ENCODE data around the gene SPATA13.

Gene SPATA13

GRCh38 chr13:24150572-24150971, 9.9 kb upstream of the SPATA13 start:
- TF ChIP-seq POU6F1 (CRISPR knock-in tag; IDR thresholded peaks at IDR 0.05; ENCODE audit: borderline replicate concordance, low read depth) (no peak), GLIS3 (CRISPR knock-in tag; IDR thresholded peaks at IDR 0.05) (no peak), ZNF8 (CRISPR knock-in tag; IDR thresholded peaks at IDR 0.05) (no peak), TCF4 (CRISPR knock-in tag; IDR thresholded peaks at IDR 0.05; ENCODE audit: borderline replicate concordance) (no peak), CSRNP3 (CRISPR knock-in tag; IDR thresholded peaks at IDR 0.05) (no peak), PATZ1 (CRISPR knock-in tag; IDR thresholded peaks at IDR 0.05; ENCODE audit: borderline replicate concordance) (no peak), BACH2 (CRISPR knock-in tag; IDR thresholded peaks at IDR 0.05; ENCODE audit: borderline replicate concordance) (no peak), ISL1 (CRISPR knock-in tag; IDR thresholded peaks at IDR 0.05) (no peak), SNAI2 (CRISPR knock-in tag; IDR thresholded peaks at IDR 0.05) (no peak), ARNTL (CRISPR knock-in tag; IDR thresholded peaks at IDR 0.05; ENCODE audit: borderline replicate concordance, low read depth) (no peak), PPARA (CRISPR knock-in tag; IDR thresholded peaks at IDR 0.05; ENCODE audit: borderline replicate concordance) (no peak)
- ATAC-seq, result no peak

GRCh38 chr13:24151864-24152263, 8.7 kb upstream of the SPATA13 start:
- TF ChIP-seq ZNF8 (CRISPR knock-in tag; IDR thresholded peaks at IDR 0.05) (no peak), ARNTL (CRISPR knock-in tag; IDR thresholded peaks at IDR 0.05; ENCODE audit: borderline replicate concordance, low read depth) (no peak), SNAI2 (CRISPR knock-in tag; IDR thresholded peaks at IDR 0.05) (no peak), TOX (CRISPR knock-in tag; IDR thresholded peaks at IDR 0.05; ENCODE audit: borderline replicate concordance) (no peak)
- no peak for ATAC-seq

GRCh38 chr13:24152292-24153214, 8.0 kb upstream of the SPATA13 start:
- no peak for TF ChIP-seq PPARA (CRISPR knock-in tag; IDR thresholded peaks at IDR 0.05; ENCODE audit: borderline replicate concordance)
- ATAC-seq, result no peak

- no peak for ATAC-seq
- no peak for TF ChIP-seq BACH2 (CRISPR knock-in tag; IDR thresholded peaks at IDR 0.05; ENCODE audit: borderline replicate concordance)
- TF ChIP-seq ZFP30 (CRISPR knock-in tag; IDR thresholded peaks at IDR 0.05), result no peak
- no peak for TF ChIP-seq TSHZ2 (CRISPR knock-in tag; IDR thresholded peaks at IDR 0.05)
- no peak for TF ChIP-seq ZC3H10 (CRISPR knock-in tag; IDR thresholded peaks at IDR 0.05)
- TF ChIP-seq PPARA (CRISPR knock-in tag; IDR thresholded peaks at IDR 0.05; ENCODE audit: borderline replicate concordance), result no peak
- no peak for TF ChIP-seq POU6F1 (CRISPR knock-in tag; IDR thresholded peaks at IDR 0.05; ENCODE audit: borderline replicate concordance, low read depth)
- no peak for TF ChIP-seq RARB (CRISPR knock-in tag; IDR thresholded peaks at IDR 0.05)
- no peak for TF ChIP-seq ZNF565 (CRISPR knock-in tag; conservative IDR thresholded peaks at IDR 0.05; ENCODE audit: low read depth)
- TF ChIP-seq SNAI2 (CRISPR knock-in tag; IDR thresholded peaks at IDR 0.05), result no peak
- TF ChIP-seq ZFP3 (CRISPR knock-in tag; IDR thresholded peaks at IDR 0.05), result no peak
- no peak for TF ChIP-seq CSRNP3 (CRISPR knock-in tag; IDR thresholded peaks at IDR 0.05)
- TF ChIP-seq ISL1 (CRISPR knock-in tag; IDR thresholded peaks at IDR 0.05), result no peak
- no peak for TF ChIP-seq GLIS3 (CRISPR knock-in tag; IDR thresholded peaks at IDR 0.05)
- TF ChIP-seq CSDC2 (CRISPR knock-in tag; IDR thresholded peaks at IDR 0.05), result no peak
- no peak for TF ChIP-seq TOX (CRISPR knock-in tag; IDR thresholded peaks at IDR 0.05; ENCODE audit: borderline replicate concordance)
These were observed 7.2 kb upstream of the SPATA13 start for GRCh38 chr13:24153347-24153746.

Measured in SK-N-SH treated with all-trans-retinoic acid at 6 μM for 48 hours (cell line).